ENCODE measurements around the gene PAM16. TPM values are rescaled to one million over a fixed set of nuclear protein-coding genes. Genes with fewer than 3 reads are reported as not detected.
"Not testable (repeated sequence)": the region's sequence is repeated elsewhere in the genome, so short reads cannot be mapped to it uniquely, and the experiment has no call there.

PAM16 gene
- total RNA-seq, 1 donor from 2014 or later: 62.8 TPM

DNA sequence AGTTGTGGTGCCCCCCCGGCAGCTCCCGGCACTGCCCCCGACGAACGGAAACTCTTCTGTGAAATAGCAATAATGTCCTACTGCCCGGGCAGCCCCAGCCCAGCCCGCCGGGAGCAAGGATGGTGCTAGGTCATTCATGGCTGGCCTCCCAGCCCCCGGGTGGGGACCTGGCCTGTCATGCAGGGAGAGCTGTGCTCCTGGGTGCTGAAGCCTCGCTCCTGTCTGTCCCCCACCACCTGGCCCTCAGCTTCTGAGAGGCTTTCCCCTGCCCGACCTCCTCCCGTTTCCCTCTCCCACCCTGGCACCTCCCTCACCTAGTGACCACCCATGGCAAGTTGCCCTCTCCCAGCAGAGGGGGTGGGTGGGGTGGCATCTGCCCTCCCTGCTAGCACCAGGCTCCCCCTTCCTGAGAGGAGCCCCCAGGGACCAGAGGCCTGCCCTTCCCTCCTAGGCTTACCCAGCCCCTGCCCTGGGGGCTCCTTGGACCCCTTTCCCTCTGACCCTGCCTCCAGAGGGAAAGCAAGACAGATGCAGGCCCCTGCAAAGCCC is 13.5 kb downstream of the PAM16 start:
- DNase-seq (ENCODE audit: low read depth): no peak
- Histone ChIP-seq H3K27me3 (ENCODE audit: control insufficient read depth, insufficient read depth, low read length) (no peaks in the 10 kb centered on the region), H3K4me3 (ENCODE audit: low read depth, low read length) (no peak overlapping the region), H3K36me3 (ENCODE audit: control insufficient read depth, insufficient read depth, low read length) (peaks cover 6% of the 10 kb centered on the region)
- TF ChIP-seq, protein P1, sequence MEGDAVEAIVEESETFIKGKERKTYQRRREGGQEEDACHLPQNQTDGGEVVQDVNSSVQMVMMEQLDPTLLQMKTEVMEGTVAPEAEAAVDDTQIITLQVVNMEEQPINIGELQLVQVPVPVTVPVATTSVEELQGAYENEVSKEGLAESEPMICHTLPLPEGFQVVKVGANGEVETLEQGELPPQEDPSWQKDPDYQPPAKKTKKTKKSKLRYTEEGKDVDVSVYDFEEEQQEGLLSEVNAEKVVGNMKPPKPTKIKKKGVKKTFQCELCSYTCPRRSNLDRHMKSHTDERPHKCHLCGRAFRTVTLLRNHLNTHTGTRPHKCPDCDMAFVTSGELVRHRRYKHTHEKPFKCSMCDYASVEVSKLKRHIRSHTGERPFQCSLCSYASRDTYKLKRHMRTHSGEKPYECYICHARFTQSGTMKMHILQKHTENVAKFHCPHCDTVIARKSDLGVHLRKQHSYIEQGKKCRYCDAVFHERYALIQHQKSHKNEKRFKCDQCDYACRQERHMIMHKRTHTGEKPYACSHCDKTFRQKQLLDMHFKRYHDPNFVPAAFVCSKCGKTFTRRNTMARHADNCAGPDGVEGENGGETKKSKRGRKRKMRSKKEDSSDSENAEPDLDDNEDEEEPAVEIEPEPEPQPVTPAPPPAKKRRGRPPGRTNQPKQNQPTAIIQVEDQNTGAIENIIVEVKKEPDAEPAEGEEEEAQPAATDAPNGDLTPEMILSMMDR (IDR thresholded peaks at IDR 0.05; ENCODE audit: insufficient read depth, low read length, poor library complexity, severe bottlenecking): no peak

GRCh38 chr16:4336701-4337539 is 14.2 kb downstream of the PAM16 start:
- no peak for DNase-seq (ENCODE audit: low read depth)
- H3K27me3 ChIP-seq (ENCODE audit: control insufficient read depth, insufficient read depth, low read length): no peaks in the 10 kb centered on the region
- peaks cover 7% of the 10 kb centered on the region for H3K36me3 ChIP-seq (ENCODE audit: control insufficient read depth, insufficient read depth, low read length)
- TF ChIP-seq, protein P1 (IDR thresholded peaks at IDR 0.05; ENCODE audit: insufficient read depth, low read length, poor library complexity, severe bottlenecking): no peak
- H3K4me3 ChIP-seq (ENCODE audit: low read depth, low read length): no peak overlapping the region

DNA sequence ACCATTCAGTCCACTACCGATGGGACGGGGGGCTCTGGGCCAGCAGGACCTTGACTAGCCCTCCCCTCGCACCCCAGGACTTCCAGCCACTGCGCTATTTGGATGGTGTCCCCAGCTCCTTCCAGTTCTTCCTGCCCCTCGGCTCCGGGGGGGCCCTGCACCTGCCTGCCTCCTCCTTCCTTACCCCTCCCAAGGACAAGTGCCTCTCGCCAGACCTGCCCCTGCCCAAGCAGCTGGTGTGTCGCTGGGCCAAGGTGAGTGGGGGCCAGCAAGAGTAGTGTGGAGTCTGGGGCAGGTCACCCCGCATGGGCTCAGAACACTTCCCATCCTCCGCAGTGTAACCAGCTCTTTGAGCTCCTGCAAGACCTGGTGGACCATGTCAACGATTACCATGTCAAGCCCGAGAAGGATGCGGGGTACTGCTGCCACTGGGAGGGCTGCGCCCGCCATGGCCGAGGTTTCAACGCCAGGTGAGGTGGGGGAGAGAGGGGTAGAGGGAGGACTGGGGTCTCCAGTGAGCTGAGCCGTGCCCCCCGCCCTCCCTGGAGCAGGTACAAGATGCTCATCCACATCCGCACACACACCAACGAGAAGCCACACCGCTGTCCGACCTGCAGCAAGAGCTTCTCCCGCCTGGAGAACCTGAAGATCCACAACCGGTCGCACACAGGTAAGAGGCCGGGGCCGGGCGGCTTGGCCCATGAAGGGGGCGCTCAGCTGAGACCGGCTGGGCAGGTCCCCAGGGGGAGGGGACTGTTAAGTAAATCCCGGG is 16.2 kb downstream of the PAM16 start:
- TF ChIP-seq, protein P1 (IDR thresholded peaks at IDR 0.05; ENCODE audit: insufficient read depth, low read length, poor library complexity, severe bottlenecking): no peak
- H3K4me3 ChIP-seq (ENCODE audit: low read depth, low read length): no peak overlapping the region

DNA sequence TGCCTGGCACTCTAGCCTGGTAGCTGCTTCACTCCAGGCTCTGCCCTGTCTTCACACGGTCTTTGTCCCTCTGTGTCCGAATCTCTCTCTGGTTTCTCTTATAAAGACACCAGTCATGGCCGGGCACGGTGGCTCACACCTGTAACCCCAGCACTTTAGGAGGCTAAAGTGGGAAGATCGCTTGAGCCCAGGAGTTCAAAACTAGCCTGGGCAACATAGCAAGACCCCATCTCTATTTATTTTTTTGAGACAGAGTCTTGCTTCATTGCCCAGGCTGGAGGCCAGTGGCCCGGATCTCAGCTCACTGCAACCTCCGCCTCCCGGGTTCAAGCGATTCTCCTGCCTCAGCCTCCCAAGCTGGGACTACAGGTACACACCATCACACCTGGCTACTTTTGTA is 17.4 kb downstream of the PAM16 start:
- DNase-seq (ENCODE audit: low read depth); H3K36me3 ChIP-seq (ENCODE audit: control insufficient read depth, insufficient read depth, low read length); H3K27me3 ChIP-seq (ENCODE audit: control insufficient read depth, insufficient read depth, low read length); H3K4me3 ChIP-seq (ENCODE audit: low read depth, low read length): not testable (repeated sequence)

More for the DNA sequence above, 16.2 kb downstream of the PAM16 start:
- no peaks in the 10 kb centered on the region for H3K27me3 ChIP-seq (ENCODE audit: control insufficient read depth, insufficient read depth, low read length)
- peaks cover 7% of the 10 kb centered on the region for H3K36me3 ChIP-seq (ENCODE audit: control insufficient read depth, insufficient read depth, low read length)
- no peak for DNase-seq (ENCODE audit: low read depth)

DNA sequence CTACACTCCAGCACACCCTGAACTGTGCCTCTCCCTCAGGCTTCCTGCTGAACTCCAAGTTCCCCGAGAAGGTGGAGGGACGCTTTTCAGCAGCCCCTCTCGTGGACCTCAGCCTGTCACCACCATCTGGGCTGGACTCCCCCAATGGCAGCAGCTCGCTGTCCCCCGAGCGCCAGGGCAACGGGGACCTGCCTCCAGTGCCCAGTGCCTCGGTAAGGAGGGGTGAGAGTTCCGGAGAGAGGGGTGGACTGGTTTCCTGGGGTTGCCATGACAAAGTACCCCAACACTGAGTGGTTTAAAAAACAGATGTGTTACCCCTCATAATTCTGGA is 17.8 kb downstream of the PAM16 start:
- H3K36me3 ChIP-seq (ENCODE audit: control insufficient read depth, insufficient read depth, low read length): peaks cover 4% of the 10 kb centered on the region
- no peak for DNase-seq (ENCODE audit: low read depth)
- H3K27me3 ChIP-seq (ENCODE audit: control insufficient read depth, insufficient read depth, low read length): no peaks in the 10 kb centered on the region
- no peak overlapping the region for H3K4me3 ChIP-seq (ENCODE audit: low read depth, low read length)
- TF ChIP-seq, protein P1 (IDR thresholded peaks at IDR 0.05; ENCODE audit: insufficient read depth, low read length, poor library complexity, severe bottlenecking): no peak

- Histone ChIP-seq H3K36me3 (ENCODE audit: control insufficient read depth, insufficient read depth, low read length) (peaks cover 4% of the 10 kb centered on the region), H3K27me3 (ENCODE audit: control insufficient read depth, insufficient read depth, low read length) (no peaks in the 10 kb centered on the region), H3K4me3 (ENCODE audit: low read depth, low read length) (no peak overlapping the region)
- TF ChIP-seq, protein P1 (IDR thresholded peaks at IDR 0.05; ENCODE audit: insufficient read depth, low read length, poor library complexity, severe bottlenecking): no peak
- DNase-seq (ENCODE audit: low read depth): no peak
Observed at GRCh38 chr16:4332623-4333307, 18.4 kb downstream of the PAM16 start.

All from kidney epithelial cell (primary cell).